Measurements from ENCODE around the gene MALRD1.

MALRD1 gene

GRCh38 chr10:19111501-19112267, 63.1 kb downstream of the MALRD1 start:
- no peak for DNase-seq

- no peak for DNase-seq
Measured at GRCh38 chr10:19117438-19117837, 68.8 kb downstream of the MALRD1 start.

GRCh38 chr10:19119191-19119590, 70.6 kb downstream of the MALRD1 start:
- no peak for DNase-seq

GRCh38 chr10:19120381-19120908, 71.8 kb downstream of the MALRD1 start:
- no peak for DNase-seq

GRCh38 chr10:19133992-19134391, 85.4 kb downstream of the MALRD1 start:
- DNase-seq, result no peak

- no peak for DNase-seq
Measured at GRCh38 chr10:19142967-19143366, 94.4 kb downstream of the MALRD1 start.

- no peak for DNase-seq
Measured at GRCh38 chr10:19144206-19144605, 95.6 kb downstream of the MALRD1 start.

GRCh38 chr10:19154375-19154774, 105.8 kb downstream of the MALRD1 start:
- no peak for DNase-seq

GRCh38 chr10:19158358-19158757, 109.8 kb downstream of the MALRD1 start:
- no peak for DNase-seq

GRCh38 chr10:19158870-19159269, 110.3 kb downstream of the MALRD1 start:
- no peak for DNase-seq

GRCh38 chr10:19164461-19164860, 115.9 kb downstream of the MALRD1 start:
- no peak for DNase-seq

- no peak for DNase-seq
Measured at GRCh38 chr10:19168584-19168983, 120.0 kb downstream of the MALRD1 start.

GRCh38 chr10:19169041-19169440, 120.4 kb downstream of the MALRD1 start:
- DNase-seq, result no peak

- DNase-seq, result no peak
Measured at GRCh38 chr10:19169684-19170083, 121.1 kb downstream of the MALRD1 start.

GRCh38 chr10:19178675-19179074, 130.1 kb downstream of the MALRD1 start:
- DNase-seq, result no peak

- DNase-seq, result no peak
Measured at GRCh38 chr10:19184891-19185290, 136.3 kb downstream of the MALRD1 start.

- DNase-seq, result no peak
Measured at GRCh38 chr10:19194866-19195265, 146.3 kb downstream of the MALRD1 start.

GRCh38 chr10:19195698-19196097, 147.1 kb downstream of the MALRD1 start:
- DNase-seq, result no peak

- no peak for DNase-seq
Measured at GRCh38 chr10:19200211-19200610, 151.6 kb downstream of the MALRD1 start.

GRCh38 chr10:19204246-19204917, 155.8 kb downstream of the MALRD1 start:
- no peak for DNase-seq

- DNase-seq, result no peak
Measured at GRCh38 chr10:19209319-19209718, 160.7 kb downstream of the MALRD1 start.

GRCh38 chr10:19212590-19212989, 164.0 kb downstream of the MALRD1 start:
- DNase-seq, result no peak

- no peak for DNase-seq
Measured at GRCh38 chr10:19221216-19221615, 172.6 kb downstream of the MALRD1 start.

- no peak for DNase-seq
Measured at GRCh38 chr10:19226025-19226424, 177.4 kb downstream of the MALRD1 start.

Data from NCI-H1436 (cell line).